Cerebellar nuclear complex (tissue), 1 donor: Measurements from ENCODE around the gene YIPF4.
"Not testable (repeated sequence)": the region's sequence is repeated elsewhere in the genome, so short reads cannot be mapped to it uniquely, and the experiment has no call there.

Experiments used
- DNase-seq, 2 experiments: peaks; one replicate each; lab custom pipeline; 2025; lab: John Stamatoyannopoulos, UW

YIPF4 gene

GRCh38 chr2:32277674-32278477 lies at the start of gene YIPF4:
Gene YIPF4 (plus strand): TSS chr2:32277904. CDS start chr2:32278156, 252 bp downstream.
- DNase-seq = peak in 1 of 2 experiments; percentile 79

GRCh38 chr2:32228181-32228580 lies 49.5 kb upstream of the YIPF4 start:
- no peak for DNase-seq

- no peak for DNase-seq
Observed at GRCh38 chr2:32229635-32230034, 48.1 kb upstream of the YIPF4 start.

GRCh38 chr2:32231959-32232358 lies 45.7 kb upstream of the YIPF4 start:
- DNase-seq = no peak

GRCh38 chr2:32235315-32235714 lies 42.4 kb upstream of the YIPF4 start:
- no peak for DNase-seq

GRCh38 chr2:32237488-32237887 lies 40.2 kb upstream of the YIPF4 start:
- DNase-seq = no peak

- DNase-seq = no peak
Observed at GRCh38 chr2:32237996-32238395, 39.7 kb upstream of the YIPF4 start.

GRCh38 chr2:32242331-32242730 lies 35.4 kb upstream of the YIPF4 start:
- no peak for DNase-seq

GRCh38 chr2:32246911-32247310 lies 30.8 kb upstream of the YIPF4 start:
- no peak for DNase-seq

- no peak for DNase-seq
Observed at GRCh38 chr2:32248299-32248698, 29.4 kb upstream of the YIPF4 start.

- DNase-seq = no peak
Observed at GRCh38 chr2:32249731-32250236, 27.9 kb upstream of the YIPF4 start.

GRCh38 chr2:32250290-32250689 lies 27.4 kb upstream of the YIPF4 start:
- DNase-seq = no peak

- DNase-seq = no peak
Observed at GRCh38 chr2:32258242-32258641, 19.5 kb upstream of the YIPF4 start.

- no peak for DNase-seq
Observed at GRCh38 chr2:32260376-32260775, 17.3 kb upstream of the YIPF4 start.

GRCh38 chr2:32262105-32262504 lies 15.6 kb upstream of the YIPF4 start:
- no peak for DNase-seq

GRCh38 chr2:32264422-32265105 lies 13.1 kb upstream of the YIPF4 start, which contains the start of gene NLRC4:
Gene NLRC4 (minus strand): TSS chr2:32264886. CDS start chr2:32256775, 8,111 bp downstream.
- no peak for DNase-seq

GRCh38 chr2:32271063-32271462 lies 6.6 kb upstream of the YIPF4 start:
- no peak for DNase-seq

- DNase-seq = no peak
Observed at GRCh38 chr2:32272279-32272678, 5.4 kb upstream of the YIPF4 start.

GRCh38 chr2:32274289-32274688 lies 3.4 kb upstream of the YIPF4 start:
- no peak for DNase-seq

- DNase-seq = not testable (repeated sequence)
Observed at GRCh38 chr2:32275790-32276189, 1.9 kb upstream of the YIPF4 start.

- no peak for DNase-seq
Observed at GRCh38 chr2:32277363-32277673, 386 bp upstream of the YIPF4 start.

- DNase-seq = no peak
Observed at GRCh38 chr2:32278478-32278853, 762 bp downstream of the YIPF4 start.

- DNase-seq = no peak
Observed at GRCh38 chr2:32284321-32284720, 6.6 kb downstream of the YIPF4 start.
